ENCODE data around the gene IL6R. TPM values are rescaled to one million over a fixed set of nuclear protein-coding genes. Genes with fewer than 3 reads are reported as not detected.

Gene IL6R
- total RNA-seq, 1 experiment from 2014 or later, result 5.0 TPM

DNA sequence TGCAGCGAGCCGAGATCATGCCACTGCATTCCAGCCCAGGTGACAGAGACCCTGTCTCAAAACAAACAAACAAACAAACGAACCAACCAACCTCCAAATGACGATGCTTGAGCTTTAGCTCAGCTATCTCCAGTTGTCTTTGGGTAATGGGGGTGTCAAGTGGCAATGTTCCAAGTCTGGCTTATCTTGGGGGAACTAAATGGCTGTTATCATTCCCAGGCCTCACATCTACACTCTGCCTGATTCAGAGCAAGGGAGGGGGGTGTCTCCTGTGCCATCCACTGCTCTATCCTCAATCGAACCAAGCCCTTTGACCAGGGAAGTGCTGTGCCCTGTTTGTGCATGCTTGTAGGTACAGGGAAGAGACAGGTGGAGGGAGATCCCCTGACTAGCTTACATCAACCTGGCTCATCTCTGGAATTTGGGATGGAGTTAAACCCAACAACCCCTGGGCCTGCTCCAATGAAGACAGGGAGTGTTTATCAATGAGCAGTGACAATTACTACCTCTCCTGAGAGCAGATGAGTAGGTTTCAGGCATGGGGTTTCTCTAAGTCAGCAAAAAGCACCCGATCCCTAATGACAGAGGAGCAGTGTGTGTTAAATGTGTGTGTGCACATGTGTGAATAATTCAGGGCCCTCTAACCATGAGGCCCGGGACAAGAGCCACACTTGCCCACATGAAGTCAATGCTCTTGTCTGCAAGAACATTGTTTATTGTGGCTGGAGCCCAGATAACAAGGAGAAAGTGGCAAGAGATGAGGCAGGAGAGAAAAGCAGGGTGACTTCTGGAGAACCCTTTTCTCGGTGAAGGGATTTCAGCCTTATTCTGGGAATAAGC, 20.3 kb upstream of the IL6R start:
- intact Hi-C loops (cut with micrococcal nuclease; ENCODE audit: unreplicated experiment), result no loop called here
- H3K27me3 Mint-ChIP-seq (ENCODE audit: unreplicated experiment), result no peaks in the 10 kb centered on the region
- BruUV-seq (replicated peaks), result no TSS peak
- H3K9me3 Mint-ChIP-seq (ENCODE audit: low read depth, unreplicated experiment), result no peaks in the 10 kb centered on the region
- H3K4me1 Mint-ChIP-seq (ENCODE audit: low read depth, unreplicated experiment), result peaks cover 19% of the 10 kb centered on the region
- no peak for DNase-seq
- H3K4me3 Mint-ChIP-seq (ENCODE audit: low read depth, unreplicated experiment), result no peak overlapping the region
- TF ChIP-seq, protein P1, sequence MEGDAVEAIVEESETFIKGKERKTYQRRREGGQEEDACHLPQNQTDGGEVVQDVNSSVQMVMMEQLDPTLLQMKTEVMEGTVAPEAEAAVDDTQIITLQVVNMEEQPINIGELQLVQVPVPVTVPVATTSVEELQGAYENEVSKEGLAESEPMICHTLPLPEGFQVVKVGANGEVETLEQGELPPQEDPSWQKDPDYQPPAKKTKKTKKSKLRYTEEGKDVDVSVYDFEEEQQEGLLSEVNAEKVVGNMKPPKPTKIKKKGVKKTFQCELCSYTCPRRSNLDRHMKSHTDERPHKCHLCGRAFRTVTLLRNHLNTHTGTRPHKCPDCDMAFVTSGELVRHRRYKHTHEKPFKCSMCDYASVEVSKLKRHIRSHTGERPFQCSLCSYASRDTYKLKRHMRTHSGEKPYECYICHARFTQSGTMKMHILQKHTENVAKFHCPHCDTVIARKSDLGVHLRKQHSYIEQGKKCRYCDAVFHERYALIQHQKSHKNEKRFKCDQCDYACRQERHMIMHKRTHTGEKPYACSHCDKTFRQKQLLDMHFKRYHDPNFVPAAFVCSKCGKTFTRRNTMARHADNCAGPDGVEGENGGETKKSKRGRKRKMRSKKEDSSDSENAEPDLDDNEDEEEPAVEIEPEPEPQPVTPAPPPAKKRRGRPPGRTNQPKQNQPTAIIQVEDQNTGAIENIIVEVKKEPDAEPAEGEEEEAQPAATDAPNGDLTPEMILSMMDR (IDR thresholded peaks at IDR 0.05; ENCODE audit: unreplicated experiment), result no peak
- H3K27ac Mint-ChIP-seq (ENCODE audit: unreplicated experiment), result no peak overlapping the region
- no peaks in the 10 kb centered on the region for H3K36me3 Mint-ChIP-seq (ENCODE audit: insufficient read depth, unreplicated experiment)
- CTCF ChIA-PET, result interaction anchor here (0.8 to 1.0 kb wide), 2 partner anchors 13 to 64 kb away, joined by 3 read pairs; no protein-coding TSS in a partner anchor

- BruUV-seq (replicated peaks), result no TSS peak
- intact Hi-C loops (cut with micrococcal nuclease; ENCODE audit: unreplicated experiment), result no loop called here
- Mint-ChIP-seq H3K4me1 (ENCODE audit: low read depth, unreplicated experiment) (peaks cover 19% of the 10 kb centered on the region), H3K27me3 (ENCODE audit: unreplicated experiment) (no peaks in the 10 kb centered on the region), H3K27ac (ENCODE audit: unreplicated experiment) (peak overlapping the region; percentile 7), H3K9me3 (ENCODE audit: low read depth, unreplicated experiment) (no peaks in the 10 kb centered on the region), H3K4me3 (ENCODE audit: low read depth, unreplicated experiment) (peak overlapping the region; percentile 6), H3K36me3 (ENCODE audit: insufficient read depth, unreplicated experiment) (no peaks in the 10 kb centered on the region)
- CTCF ChIA-PET, result interaction anchor here (0.6 kb wide), 1 partner anchor 1115 kb away, joined by 4 read pairs; no protein-coding TSS in a partner anchor
- TF ChIP-seq, protein P1 (IDR thresholded peaks at IDR 0.05; ENCODE audit: unreplicated experiment), result no peak
- DNase-seq, result no peak
These were observed 18.3 kb upstream of the IL6R start for GRCh38 chr1:154386643-154387352.

DNA sequence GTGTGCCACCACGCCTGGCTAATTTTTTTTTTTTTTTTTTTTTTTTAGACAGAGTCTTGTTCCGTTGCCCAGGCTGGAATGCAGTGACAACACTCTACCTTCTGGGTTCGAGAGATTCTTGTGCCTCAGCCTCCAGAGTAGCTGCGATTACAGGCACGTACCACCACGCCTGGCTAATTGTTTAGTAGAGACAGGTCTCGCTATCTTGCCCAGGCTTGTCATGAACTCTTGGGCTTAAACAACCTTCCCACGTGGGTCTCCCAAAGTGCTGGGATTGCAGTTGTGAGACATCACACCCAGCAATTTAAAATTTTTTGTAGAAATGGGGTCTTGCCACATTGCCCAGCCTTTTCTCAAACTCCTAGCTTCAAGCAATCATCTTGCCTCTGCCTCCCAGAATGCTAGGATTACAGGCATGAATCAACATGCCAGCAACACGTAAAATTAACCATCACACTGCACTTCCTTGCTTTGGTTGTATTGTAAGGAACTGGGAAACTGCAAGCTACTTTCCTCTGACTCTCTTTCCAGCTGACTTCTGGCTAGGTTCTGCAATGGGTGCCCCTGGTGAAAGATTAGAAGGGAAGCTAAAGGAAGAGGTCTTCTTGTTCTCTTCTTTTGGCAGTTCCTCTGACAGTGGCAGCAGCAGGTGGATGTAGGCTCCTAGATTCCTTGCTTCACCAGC, 13.9 kb upstream of the IL6R start:
- no peak overlapping the region for H3K27ac Mint-ChIP-seq (ENCODE audit: unreplicated experiment)
- no peak overlapping the region for H3K4me3 Mint-ChIP-seq (ENCODE audit: low read depth, unreplicated experiment)
- DNase-seq, result no peak
- peaks cover 7% of the 10 kb centered on the region for H3K27me3 Mint-ChIP-seq (ENCODE audit: unreplicated experiment)
- no TSS peak for BruUV-seq (replicated peaks)
- intact Hi-C loops (cut with micrococcal nuclease; ENCODE audit: unreplicated experiment), result no loop called here
- H3K4me1 Mint-ChIP-seq (ENCODE audit: low read depth, unreplicated experiment), result peaks cover 8% of the 10 kb centered on the region
- CTCF ChIA-PET, result interaction anchor here (0.5 to 1.2 kb wide), 5 partner anchors 15 to 72 kb away, joined by 3 read pairs; no protein-coding TSS in a partner anchor
- H3K9me3 Mint-ChIP-seq (ENCODE audit: low read depth, unreplicated experiment), result no peaks in the 10 kb centered on the region
- no peaks in the 10 kb centered on the region for H3K36me3 Mint-ChIP-seq (ENCODE audit: insufficient read depth, unreplicated experiment)
- TF ChIP-seq, protein P1 (IDR thresholded peaks at IDR 0.05; ENCODE audit: unreplicated experiment), result no peak

- intact Hi-C loops (cut with micrococcal nuclease; ENCODE audit: unreplicated experiment), result no loop called here
- Mint-ChIP-seq H3K4me1 (ENCODE audit: low read depth, unreplicated experiment) (no peaks in the 10 kb centered on the region), H3K27me3 (ENCODE audit: unreplicated experiment) (peaks cover 15% of the 10 kb centered on the region), H3K36me3 (ENCODE audit: insufficient read depth, unreplicated experiment) (no peaks in the 10 kb centered on the region), H3K27ac (ENCODE audit: unreplicated experiment) (no peak overlapping the region), H3K9me3 (ENCODE audit: low read depth, unreplicated experiment) (no peaks in the 10 kb centered on the region), H3K4me3 (ENCODE audit: low read depth, unreplicated experiment) (no peak overlapping the region)
- BruUV-seq (replicated peaks), result no TSS peak
- CTCF ChIA-PET, result interaction anchor here (1.1 to 1.6 kb wide), 2 partner anchors 9 to 22 kb away, joined by 5 read pairs; no protein-coding TSS in a partner anchor
- DNase-seq, result no peak
- TF ChIP-seq, protein P1 (IDR thresholded peaks at IDR 0.05; ENCODE audit: unreplicated experiment), result no peak
These were observed 7.0 kb upstream of the IL6R start for GRCh38 chr1:154398141-154398540.

All from Calu3 (cell line).